HEK293T (cell line): ENCODE measurements around the gene KCNQ5.

Experiments used
- CTCF ChIA-PET: fragments of 350-600 bp; formaldehyde crosslinking; extraction: SDS; loops from one replicate; lab custom pipeline; 2021; ENCODE audit warnings: antibody characterized with exemption, inconsistent platforms; lab: Yijun Ruan, JAX
- POLR2A ChIA-PET: fragments of 350-600 bp; formaldehyde crosslinking; extraction: SDS; loops from one replicate; lab custom pipeline; 2020; ENCODE audit warnings: antibody characterized with exemption, inconsistent platforms; lab: Yijun Ruan, JAX
- DNase-seq: peaks from one replicate; pipeline ENCODE4 v3.0.0; 2012; ENCODE audit warnings: mixed read lengths; ENCODE audit errors: extremely low spot score
- ARNT ChIP-seq: fragments of 450-650 bp; IDR thresholded peaks from 2 replicates; pipeline ENCODE4 v1.6.1; 2017; ENCODE audit warnings: mild to moderate bottlenecking
- BHLHE40 ChIP-seq: fragments of 450-650 bp; IDR thresholded peaks from 2 replicates; pipeline ENCODE4 v1.6.1; 2016; ENCODE audit warnings: mild to moderate bottlenecking, moderate library complexity, borderline replicate concordance
- CTBP1 ChIP-seq: fragments of 450-650 bp; IDR thresholded peaks from 2 replicates; pipeline ENCODE4 v1.6.1; 2016; ENCODE audit warnings: borderline replicate concordance
- ELF4 ChIP-seq: fragments of 450-650 bp; IDR thresholded peaks from 2 replicates; pipeline ENCODE4 v1.6.1; 2017; ENCODE audit warnings: antibody characterized with exemption
- FOXA1 ChIP-seq: fragments of 450-650 bp; IDR thresholded peaks from 2 replicates; pipeline ENCODE4 v1.6.1; 2016; ENCODE audit warnings: mild to moderate bottlenecking
- FOXK2 ChIP-seq: fragments of 450-650 bp; IDR thresholded peaks from 2 replicates; pipeline ENCODE4 v1.6.1; 2016; ENCODE audit warnings: mild to moderate bottlenecking
- FOXM1 ChIP-seq: fragments of 450-650 bp; IDR thresholded peaks from 2 replicates; pipeline ENCODE4 v1.6.1; 2017; ENCODE audit warnings: mild to moderate bottlenecking, borderline replicate concordance
- HDGF ChIP-seq: fragments of 450-650 bp; IDR thresholded peaks from 2 replicates; pipeline ENCODE4 v1.6.1; 2017; ENCODE audit warnings: antibody characterized with exemption, borderline replicate concordance
- L3MBTL2 ChIP-seq: fragments of 450-650 bp; conservative IDR thresholded peaks from 2 replicates; pipeline ENCODE4 v1.6.1; 2016; ENCODE audit warnings: mild to moderate bottlenecking
- LEF1 ChIP-seq: fragments of 450-650 bp; IDR thresholded peaks from 2 replicates; pipeline ENCODE4 v1.6.1; 2017; ENCODE audit warnings: mild to moderate bottlenecking, borderline replicate concordance
- NFRKB ChIP-seq: fragments of 450-650 bp; IDR thresholded peaks from 2 replicates; pipeline ENCODE4 v1.6.1; 2016; ENCODE audit warnings: mild to moderate bottlenecking, moderate library complexity
- PKNOX1 ChIP-seq: fragments of 450-650 bp; IDR thresholded peaks from 2 replicates; pipeline ENCODE4 v1.6.1; 2016
- SP1 ChIP-seq: fragments of 450-650 bp; IDR thresholded peaks from 2 replicates; pipeline ENCODE4 v1.6.1; 2017
- SUZ12 ChIP-seq: fragments of 450-650 bp; IDR thresholded peaks from 2 replicates; pipeline ENCODE4 v1.6.1; 2016; ENCODE audit warnings: mild to moderate bottlenecking
- TARDBP ChIP-seq: fragments of 450-650 bp; IDR thresholded peaks from 2 replicates; pipeline ENCODE4 v1.6.1; 2016
- ZNF384 ChIP-seq: fragments of 450-650 bp; IDR thresholded peaks from 2 replicates; pipeline ENCODE4 v1.6.1; 2016

The KCNQ5 gene

GRCh38 chr6:72822023-72822422, 200.2 kb downstream of the KCNQ5 start:
- DNase-seq = no peak
- TF ChIP-seq ZNF384 = no peak
- TF ChIP-seq PKNOX1 = no peak
- no peak for TF ChIP-seq ARNT
- CTCF ChIA-PET = interaction anchor here (0.6 kb wide), 1 partner anchor 299 kb away, joined by 4 read pairs; no protein-coding TSS in a partner anchor
- POLR2A ChIA-PET = no interaction called here

- no peak for TF ChIP-seq HDGF
- no peak for TF ChIP-seq NFRKB
- no peak for TF ChIP-seq SUZ12
- TF ChIP-seq FOXA1 = no peak
- no peak for TF ChIP-seq CTBP1
- TF ChIP-seq SP1 = no peak
- TF ChIP-seq FOXK2 = no peak
- POLR2A ChIA-PET = no interaction called here
- DNase-seq = no peak
- CTCF ChIA-PET = interaction anchor here (0.6 kb wide), 1 partner anchor 299 kb away, joined by 4 read pairs; no protein-coding TSS in a partner anchor
Observed at GRCh38 chr6:72822691-72823090, 200.8 kb downstream of the KCNQ5 start.

GRCh38 chr6:72824833-72825232, 203.0 kb downstream of the KCNQ5 start:
- CTCF ChIA-PET = no interaction called here
- POLR2A ChIA-PET = no interaction called here
- no peak for TF ChIP-seq L3MBTL2
- no peak for TF ChIP-seq ZNF384
- TF ChIP-seq LEF1 = no peak
- no peak for TF ChIP-seq PKNOX1
- no peak for TF ChIP-seq CTBP1
- no peak for DNase-seq

- CTCF ChIA-PET = no interaction called here
- TF ChIP-seq SP1 (no peak), PKNOX1 (no peak), FOXK2 (no peak)
- POLR2A ChIA-PET = no interaction called here
- no peak for DNase-seq
Observed at GRCh38 chr6:72825315-72825911, 203.5 kb downstream of the KCNQ5 start.

- ChIA-PET POLR2A (no interaction called here), CTCF (no interaction called here)
- DNase-seq = no peak
- TF ChIP-seq FOXA1 (no peak), ARNT (no peak), ZNF384 (no peak), SP1 (no peak), L3MBTL2 (no peak), BHLHE40 (no peak), PKNOX1 (no peak), TARDBP (no peak), SUZ12 (no peak), ELF4 (no peak), FOXK2 (no peak), FOXM1 (no peak), HDGF (no peak), LEF1 (no peak), NFRKB (no peak), CTBP1 (no peak)
Observed at GRCh38 chr6:72826037-72826436, 204.2 kb downstream of the KCNQ5 start.

GRCh38 chr6:72826744-72827438, 205.0 kb downstream of the KCNQ5 start:
- TF ChIP-seq NFRKB (no peak), CTBP1 (no peak), PKNOX1 (no peak), BHLHE40 (no peak), FOXK2 (no peak), FOXM1 (no peak), ELF4 (no peak), ZNF384 (no peak)
- ChIA-PET POLR2A (no interaction called here), CTCF (no interaction called here)
- DNase-seq = no peak
